IMR-90 (cell line): ENCODE measurements around the gene OTOGL.

Experiments
- BHLHE40 ChIP-seq: fragments of 150-350 bp; IDR thresholded peaks from 2 replicates; pipeline ENCODE4 v1.6.1; 2016; ENCODE audit warnings: mild to moderate bottlenecking, low read depth, low read length
- CTCF ChIP-seq: conservative IDR thresholded peaks from 2 replicates; pipeline ENCODE4 v1.5.1; 2012; ENCODE audit warnings: mild to moderate bottlenecking, low read depth, low read length, improper control_type of control experiment
- NFE2L2 ChIP-seq: fragments of 150-350 bp; IDR thresholded peaks from 2 replicates; pipeline ENCODE4 v1.6.1; 2016; ENCODE audit warnings: low read depth, mild to moderate bottlenecking, low read length
- POLR2A ChIP-seq: IDR thresholded peaks from 2 replicates; pipeline ENCODE4 v1.6.1; 2012; ENCODE audit warnings: mild to moderate bottlenecking, low read depth, low read length
- RAD21 ChIP-seq: IDR thresholded peaks from 2 replicates; pipeline ENCODE4 v1.6.1; 2012; ENCODE audit warnings: low read length, improper control_type of control experiment
- TF ChIP-seq, protein P1 (sequence below): fragments of 150-350 bp; IDR thresholded peaks from 2 replicates; pipeline ENCODE4 v1.6.1; 2017; ENCODE audit warnings: mild to moderate bottlenecking, antibody characterized with exemption, low read length, low read depth

DNA sequence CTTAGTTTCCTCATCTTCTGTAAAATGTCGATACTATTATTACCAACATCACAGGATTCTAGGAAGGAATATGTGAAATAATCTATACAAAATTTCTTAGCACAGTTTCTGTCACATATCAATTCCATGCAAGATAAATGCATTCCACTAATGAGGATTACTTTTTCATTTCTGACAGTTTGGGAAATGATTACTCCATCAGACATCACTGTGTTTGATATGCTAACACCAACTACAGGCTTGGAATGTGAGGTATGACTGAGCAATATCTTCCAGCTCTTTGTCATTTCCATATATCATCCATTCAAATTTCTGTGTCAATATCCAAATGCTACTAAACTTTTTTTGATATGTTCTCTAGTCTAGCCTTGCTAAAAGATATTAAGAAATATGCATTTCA lies 233.5 kb downstream of the OTOGL start:
- no peak for TF ChIP-seq NFE2L2
- TF ChIP-seq RAD21: no peak
- TF ChIP-seq, protein P1, sequence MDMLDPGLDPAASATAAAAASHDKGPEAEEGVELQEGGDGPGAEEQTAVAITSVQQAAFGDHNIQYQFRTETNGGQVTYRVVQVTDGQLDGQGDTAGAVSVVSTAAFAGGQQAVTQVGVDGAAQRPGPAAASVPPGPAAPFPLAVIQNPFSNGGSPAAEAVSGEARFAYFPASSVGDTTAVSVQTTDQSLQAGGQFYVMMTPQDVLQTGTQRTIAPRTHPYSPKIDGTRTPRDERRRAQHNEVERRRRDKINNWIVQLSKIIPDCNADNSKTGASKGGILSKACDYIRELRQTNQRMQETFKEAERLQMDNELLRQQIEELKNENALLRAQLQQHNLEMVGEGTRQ: no peak
- TF ChIP-seq CTCF: no peak
- TF ChIP-seq BHLHE40: no peak
- no peak for TF ChIP-seq POLR2A
